Bronchial epithelial cell (primary cell): ENCODE results near the gene CORO7. TPM values are rescaled to one million over a fixed set of nuclear protein-coding genes. Genes with fewer than 3 reads are reported as not detected.

Source experiments
- DNase-seq: peaks from one replicate; pipeline ENCODE4 v3.0.0-alpha.2; 2010; ENCODE audit warnings: low read depth
- FAIRE-seq: peaks from 2 replicates; lab custom pipeline; 2011; peaks lifted over from hg19 to GRCh38; lab: Jason Lieb, UNC
- H3K27me3 ChIP-seq: 2 replicates; pipeline ENCODE4 v1.5.1; 2011; ENCODE audit warnings: low read length; ENCODE audit not compliant: control insufficient read depth, insufficient read depth
- H3K36me3 ChIP-seq: 2 replicates; pipeline ENCODE4 v1.5.1; 2011; ENCODE audit warnings: low read length; ENCODE audit not compliant: control insufficient read depth, insufficient read depth
- H3K4me3 ChIP-seq: 2 replicates; pipeline ENCODE4 v1.5.1; 2011; ENCODE audit warnings: mild to moderate bottlenecking, low read depth, low read length, control low read depth
- total RNA-seq: library from RNA; depleted of rRNA; stranded (reverse); fragments of >200 nt; gene quantifications from 2 replicates; pipeline ENCODE4 v1.2.1, GENCODE V29; 2014
- TF ChIP-seq, protein P1 (sequence below): IDR thresholded peaks from 2 replicates; pipeline ENCODE4 v1.5.1; 2011; ENCODE audit warnings: mild to moderate bottlenecking, moderate library complexity, low read length, control low read depth, inconsistent platforms; ENCODE audit not compliant: insufficient read depth, severe bottlenecking

Gene CORO7
- total RNA-seq, 1 donor from 2014 or later: 7.6 TPM

DNA sequence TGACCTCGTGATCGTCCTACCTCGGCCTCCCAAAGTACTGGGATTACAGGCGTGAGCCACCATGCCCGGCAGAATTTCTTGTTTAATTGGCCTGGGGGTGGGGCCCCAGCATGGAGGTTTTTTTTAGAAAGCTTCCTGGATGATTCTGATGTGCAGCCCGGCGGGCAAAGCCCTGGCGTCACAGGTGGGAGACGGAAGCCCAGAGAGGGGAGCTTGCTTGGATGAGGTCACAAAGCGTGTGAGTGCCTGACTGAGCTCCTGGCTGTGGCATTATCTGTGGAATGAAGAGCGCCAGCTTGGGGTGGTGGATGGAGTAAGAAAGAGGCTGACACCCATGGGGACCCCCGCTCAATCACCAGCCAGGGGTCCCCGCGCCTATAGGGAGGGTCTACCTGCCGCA lies 40.7 kb downstream of the CORO7 start:
- Histone ChIP-seq H3K27me3 (no peaks in the 10 kb centered on the region), H3K4me3 (no peak overlapping the region), H3K36me3 (no peaks in the 10 kb centered on the region)
- FAIRE-seq (no peak), DNase-seq (peak; percentile 71)
- TF ChIP-seq, protein P1, sequence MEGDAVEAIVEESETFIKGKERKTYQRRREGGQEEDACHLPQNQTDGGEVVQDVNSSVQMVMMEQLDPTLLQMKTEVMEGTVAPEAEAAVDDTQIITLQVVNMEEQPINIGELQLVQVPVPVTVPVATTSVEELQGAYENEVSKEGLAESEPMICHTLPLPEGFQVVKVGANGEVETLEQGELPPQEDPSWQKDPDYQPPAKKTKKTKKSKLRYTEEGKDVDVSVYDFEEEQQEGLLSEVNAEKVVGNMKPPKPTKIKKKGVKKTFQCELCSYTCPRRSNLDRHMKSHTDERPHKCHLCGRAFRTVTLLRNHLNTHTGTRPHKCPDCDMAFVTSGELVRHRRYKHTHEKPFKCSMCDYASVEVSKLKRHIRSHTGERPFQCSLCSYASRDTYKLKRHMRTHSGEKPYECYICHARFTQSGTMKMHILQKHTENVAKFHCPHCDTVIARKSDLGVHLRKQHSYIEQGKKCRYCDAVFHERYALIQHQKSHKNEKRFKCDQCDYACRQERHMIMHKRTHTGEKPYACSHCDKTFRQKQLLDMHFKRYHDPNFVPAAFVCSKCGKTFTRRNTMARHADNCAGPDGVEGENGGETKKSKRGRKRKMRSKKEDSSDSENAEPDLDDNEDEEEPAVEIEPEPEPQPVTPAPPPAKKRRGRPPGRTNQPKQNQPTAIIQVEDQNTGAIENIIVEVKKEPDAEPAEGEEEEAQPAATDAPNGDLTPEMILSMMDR: no peak

DNA sequence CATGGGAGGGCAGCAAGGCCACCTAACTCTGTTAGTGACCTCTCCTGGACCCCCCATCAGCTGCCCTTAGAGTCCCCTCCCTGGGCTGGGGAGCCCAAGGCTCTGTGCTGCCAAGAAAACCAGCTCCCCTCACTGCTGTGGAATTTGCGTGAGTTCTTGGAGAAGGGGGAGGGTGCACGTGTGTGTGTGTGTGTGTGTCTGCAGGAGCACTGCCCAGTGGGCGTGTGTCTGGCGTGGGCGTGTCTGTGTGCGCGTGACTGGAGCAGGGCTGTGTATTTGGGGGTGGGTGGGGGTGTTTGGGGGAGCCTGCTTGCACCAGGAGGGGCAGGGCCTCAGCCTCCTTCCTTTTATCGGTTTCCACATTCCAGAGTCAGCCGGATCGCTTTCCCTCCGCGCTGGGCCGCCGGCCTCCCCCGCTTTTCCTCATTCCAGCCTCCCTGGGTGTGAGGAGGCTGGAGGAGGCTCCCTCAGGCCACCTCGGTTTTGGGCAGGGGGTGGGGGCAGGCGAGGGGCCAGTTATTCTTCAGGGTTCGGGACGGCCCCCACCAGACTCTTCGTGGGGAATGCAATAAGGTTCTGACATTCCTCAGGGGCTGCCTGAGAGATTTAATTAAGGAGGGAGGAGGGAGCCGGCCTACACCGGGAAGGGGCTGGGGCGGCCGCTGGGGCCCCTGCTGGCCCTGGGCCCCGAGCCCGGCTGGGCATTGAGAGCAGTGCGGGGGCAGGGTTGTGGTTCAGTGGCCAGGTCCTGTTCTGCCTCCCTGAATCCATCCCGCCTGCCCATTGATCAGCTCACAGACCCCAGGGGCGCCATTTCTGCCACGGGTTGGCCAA lies 42.3 kb downstream of the CORO7 start:
- TF ChIP-seq, protein P1: no peak
- FAIRE-seq (no peak), DNase-seq (peak; percentile 60)
- H3K36me3 ChIP-seq: no peaks in the 10 kb centered on the region
- H3K27me3 ChIP-seq: no peaks in the 10 kb centered on the region
- H3K4me3 ChIP-seq: peak overlapping the region; percentile 12

GRCh38 chr16:4373356-4373908 lies 43.0 kb downstream of the CORO7 start:
- TF ChIP-seq, protein P1: no peak
- H3K36me3 ChIP-seq: no peaks in the 10 kb centered on the region
- FAIRE-seq (no peak), DNase-seq (no peak)
- H3K27me3 ChIP-seq: no peaks in the 10 kb centered on the region
- H3K4me3 ChIP-seq: peak overlapping the region; percentile 57

GRCh38 chr16:4372578-4373355 lies 43.6 kb downstream of the CORO7 start:
- DNase-seq (no peak), FAIRE-seq (no peak)
- peak overlapping the region; percentile 57 for H3K4me3 ChIP-seq
- no peaks in the 10 kb centered on the region for H3K27me3 ChIP-seq
- TF ChIP-seq, protein P1: no peak
- H3K36me3 ChIP-seq: no peaks in the 10 kb centered on the region

- Histone ChIP-seq H3K36me3 (peaks cover 3% of the 10 kb centered on the region), H3K27me3 (no peaks in the 10 kb centered on the region), H3K4me3 (peak overlapping the region; percentile 57)
- no peak for FAIRE-seq
- TF ChIP-seq, protein P1: no peak
- no peak for DNase-seq
Observed at GRCh38 chr16:4372001-4372577, 44.3 kb downstream of the CORO7 start.
